WERI-Rb-1 (cell line): Measurements from ENCODE around the gene PNMA8C.
"Not testable (repeated sequence)": the region's sequence is repeated elsewhere in the genome, so short reads cannot be mapped to it uniquely, and the experiment has no call there.

Experiments used
- DNase-seq: peaks from one replicate; pipeline ENCODE4 v3.0.0-alpha.2; 2020
- H3K27ac ChIP-seq: fragments of 250-450 bp; sonication (Bioruptor Pico); 2 replicates; pipeline ENCODE4 v1.5.1; 2020; ENCODE audit warnings: mild to moderate bottlenecking, moderate library complexity
- H3K27me3 ChIP-seq: fragments of 250-450 bp; sonication (Bioruptor Pico); 2 replicates; pipeline ENCODE4 v1.5.1; 2021; ENCODE audit warnings: mild to moderate bottlenecking, low read depth, moderate library complexity; ENCODE audit not compliant: insufficient read depth, severe bottlenecking
- H3K36me3 ChIP-seq: fragments of 250-450 bp; sonication (Bioruptor Pico); 2 replicates; pipeline ENCODE4 v1.5.1; 2020; ENCODE audit warnings: mild to moderate bottlenecking, moderate library complexity
- H3K4me3 ChIP-seq: 2 replicates; pipeline ENCODE4 v1.5.1; 2011; ENCODE audit warnings: low read depth, mild to moderate bottlenecking, control low read depth, low read length
- H3K9me3 ChIP-seq: fragments of 250-450 bp; sonication (Bioruptor Pico); 2 replicates; pipeline ENCODE4 v1.5.1; 2021; ENCODE audit warnings: mild to moderate bottlenecking, moderate library complexity; ENCODE audit not compliant: severe bottlenecking
- CTCF ChIP-seq: IDR thresholded peaks from 2 replicates; pipeline ENCODE4 v1.5.1; 2011; ENCODE audit warnings: low read depth, mild to moderate bottlenecking, control low read depth, inconsistent platforms, low read length

The PNMA8C gene

DNA sequence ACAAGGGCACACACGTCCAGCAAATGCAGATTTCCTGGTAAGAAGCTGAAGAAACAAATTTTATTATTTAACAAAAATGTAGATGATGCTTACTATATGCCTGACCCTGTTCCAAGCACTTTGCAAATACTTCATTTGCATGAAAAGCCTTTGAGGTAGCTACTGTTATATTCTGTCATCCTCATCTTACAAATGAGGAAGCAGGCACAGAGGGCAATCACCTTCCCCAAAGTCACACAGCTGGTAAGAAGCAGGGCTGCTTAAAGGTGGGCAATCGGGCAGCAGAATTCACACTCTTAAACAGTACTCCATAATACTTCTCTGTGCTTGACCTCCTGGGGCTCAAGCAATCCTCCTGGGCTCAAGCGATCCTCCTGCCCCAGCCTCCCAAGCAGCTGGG lies 18.3 kb upstream of the PNMA8C start:
- Histone ChIP-seq H3K27me3 (no peaks in the 10 kb centered on the region), H3K36me3 (no peaks in the 10 kb centered on the region), H3K27ac (no peak overlapping the region), H3K4me3 (no peak overlapping the region), H3K9me3 (peaks cover 10% of the 10 kb centered on the region)
- no peak for DNase-seq
- TF ChIP-seq CTCF, result no peak

GRCh38 chr19:46446021-46446420 lies 17.3 kb upstream of the PNMA8C start:
- no peak for TF ChIP-seq CTCF

DNA sequence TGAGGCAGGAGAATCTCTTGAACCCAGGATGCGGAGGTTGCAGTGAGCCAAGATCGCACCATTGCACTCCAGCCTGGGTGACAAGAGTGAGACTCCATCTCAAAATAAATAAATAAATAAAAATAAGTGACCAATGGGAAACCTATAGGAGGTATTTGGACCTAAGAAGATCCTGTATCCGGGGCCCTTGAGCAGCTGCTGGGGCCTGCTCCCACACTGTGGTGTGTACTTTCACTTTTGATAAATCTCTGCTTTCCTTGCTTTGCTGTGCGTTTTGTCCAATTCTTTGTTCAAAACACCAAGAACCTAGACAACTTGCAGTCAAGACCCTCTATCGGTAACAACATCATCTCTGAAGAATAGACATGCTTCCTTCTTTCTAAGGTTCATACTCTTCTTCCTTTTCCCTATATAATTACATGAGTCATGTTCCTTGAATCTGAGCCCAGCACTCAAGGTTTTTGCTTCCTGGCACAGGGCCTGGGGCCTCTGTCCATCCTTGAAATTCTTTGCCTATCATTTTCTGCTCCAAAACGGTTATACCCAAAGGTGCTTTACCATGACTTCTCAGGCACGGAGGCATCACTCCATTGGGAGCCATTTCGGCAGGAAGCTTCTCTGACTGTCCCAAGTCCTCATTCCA lies 14.2 kb upstream of the PNMA8C start:
- Histone ChIP-seq H3K27me3 (no peaks in the 10 kb centered on the region), H3K4me3 (no peak overlapping the region), H3K9me3 (no peaks in the 10 kb centered on the region), H3K36me3 (no peaks in the 10 kb centered on the region), H3K27ac (no peak overlapping the region)
- TF ChIP-seq CTCF, result no peak
- no peak for DNase-seq

More at GRCh38 chr19:46446021-46446420, 17.3 kb upstream of the PNMA8C start:
- peaks cover 10% of the 10 kb centered on the region for H3K9me3 ChIP-seq
- no peaks in the 10 kb centered on the region for H3K27me3 ChIP-seq
- H3K4me3 ChIP-seq, result no peak overlapping the region
- no peak for DNase-seq
- no peaks in the 10 kb centered on the region for H3K36me3 ChIP-seq
- no peak overlapping the region for H3K27ac ChIP-seq

DNA sequence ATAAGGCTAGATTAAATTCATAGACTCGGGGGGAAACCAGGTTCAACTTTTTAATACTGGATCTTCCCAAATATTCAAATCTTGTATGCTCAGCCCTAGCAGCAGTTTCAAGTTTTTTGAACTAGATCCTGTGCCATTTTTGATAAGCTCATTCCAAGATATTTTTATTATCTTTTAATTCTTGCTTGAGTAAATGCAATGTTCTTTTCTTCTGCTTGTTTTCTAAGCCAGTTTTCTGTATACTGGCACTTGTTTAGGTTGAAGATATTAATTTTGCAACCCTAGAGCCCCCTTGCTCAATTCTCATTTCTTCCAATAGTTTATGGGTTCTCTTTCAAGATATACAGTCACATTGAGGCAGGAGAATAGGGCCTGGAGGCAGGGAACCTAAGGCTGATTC lies 13.1 kb upstream of the PNMA8C start:
- Histone ChIP-seq H3K27ac (no peak overlapping the region), H3K4me3 (no peak overlapping the region), H3K9me3 (no peaks in the 10 kb centered on the region), H3K27me3 (no peaks in the 10 kb centered on the region), H3K36me3 (no peaks in the 10 kb centered on the region)
- TF ChIP-seq CTCF, result no peak
- no peak for DNase-seq

DNA sequence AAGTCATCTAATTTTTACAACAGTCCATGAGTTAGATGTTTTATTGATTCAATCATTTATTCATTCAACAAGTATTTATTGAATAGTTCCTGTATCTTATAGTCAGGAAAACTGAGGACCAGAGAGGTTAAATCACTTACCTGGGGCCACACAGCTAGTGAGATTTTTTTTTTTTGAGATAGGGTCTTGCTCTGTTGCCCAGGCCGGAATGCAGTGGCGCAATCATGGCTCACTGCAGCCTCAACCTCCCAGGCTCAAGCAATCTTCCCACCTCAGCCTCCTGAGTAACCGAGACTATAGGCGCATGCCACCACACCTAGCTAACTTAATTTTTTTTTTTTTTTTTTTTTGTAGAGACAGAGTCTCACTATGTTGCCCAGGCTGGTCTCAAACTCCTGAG lies 7.0 kb upstream of the PNMA8C start:
- H3K27me3 ChIP-seq, H3K9me3 ChIP-seq, DNase-seq, H3K4me3 ChIP-seq, H3K27ac ChIP-seq, H3K36me3 ChIP-seq: not testable (repeated sequence)

GRCh38 chr19:46435009-46435408 lies 6.3 kb upstream of the PNMA8C start:
- no peaks in the 10 kb centered on the region for H3K27me3 ChIP-seq
- no peaks in the 10 kb centered on the region for H3K36me3 ChIP-seq
- no peaks in the 10 kb centered on the region for H3K9me3 ChIP-seq
- DNase-seq, result no peak
- no peak overlapping the region for H3K4me3 ChIP-seq
- no peak for TF ChIP-seq CTCF
- H3K27ac ChIP-seq, result no peak overlapping the region

- not testable (repeated sequence) for H3K36me3 ChIP-seq, H3K27ac ChIP-seq
These were observed 4.7 kb upstream of the PNMA8C start for GRCh38 chr19:46433470-46433869.

More at GRCh38 chr19:46433470-46433869, 4.7 kb upstream of the PNMA8C start:
- H3K27me3 ChIP-seq, H3K9me3 ChIP-seq, H3K4me3 ChIP-seq, DNase-seq: not testable (repeated sequence)
